GM12891 (cell line): Measurements from ENCODE around the gene CDC42BPA.

Experiments used
- DNase-seq: peaks from one replicate; pipeline ENCODE4 v3.0.0; 2011; ENCODE audit warnings: low spot score; ENCODE audit not compliant: insufficient read length
- FAIRE-seq: peaks from 2 replicates; lab custom pipeline; 2011; peaks lifted over from hg19 to GRCh38; lab: Jason Lieb, UNC
- PAX5 ChIP-seq: IDR thresholded peaks from 2 replicates; pipeline ENCODE4 v1.6.1; 2011; ENCODE audit warnings: low read length, moderate library complexity, mild to moderate bottlenecking; ENCODE audit not compliant: insufficient read depth, severe bottlenecking
- POLR2A ChIP-seq: IDR thresholded peaks from 2 replicates; pipeline ENCODE4 v1.6.1; 2011; ENCODE audit warnings: low read depth, low read length, control low read depth
- POLR2AphosphoS5 ChIP-seq: IDR thresholded peaks from 2 replicates; pipeline ENCODE4 v1.6.1; 2011; ENCODE audit warnings: low read depth, low read length, control low read depth
- POU2F2 ChIP-seq: IDR thresholded peaks from 2 replicates; pipeline ENCODE4 v1.6.1; 2011; ENCODE audit warnings: low read depth, mild to moderate bottlenecking, control low read depth, low read length, moderate library complexity
- SPI1 ChIP-seq: IDR thresholded peaks from 2 replicates; pipeline ENCODE4 v1.6.1; 2011; ENCODE audit warnings: low read depth, low read length, control low read depth
- TAF1 ChIP-seq: IDR thresholded peaks from 2 replicates; pipeline ENCODE4 v1.6.1; 2011; ENCODE audit warnings: low read depth, low read length, control low read depth

CDC42BPA gene

DNA sequence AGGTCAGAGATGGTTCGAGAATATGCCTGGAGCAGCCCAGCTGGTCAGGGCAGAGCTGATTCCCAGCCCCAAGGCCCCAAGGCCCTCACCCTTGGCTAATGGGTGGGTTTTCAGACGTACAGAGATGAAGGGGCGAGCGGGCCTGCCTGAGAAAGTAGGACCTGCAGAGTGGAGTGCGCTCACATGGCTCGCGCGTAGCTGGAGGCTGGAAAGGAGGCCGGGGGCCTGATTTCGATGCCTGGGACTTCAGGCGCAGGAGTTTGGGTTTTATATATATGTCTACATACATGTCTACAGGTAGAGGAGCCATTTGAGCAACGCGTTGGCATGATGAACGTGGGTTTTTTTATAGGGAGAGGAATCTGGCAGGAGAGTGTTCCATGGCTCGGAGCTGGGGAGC is 369.3 kb downstream of the CDC42BPA start:
- no peak for TF ChIP-seq POU2F2
- no peak for TF ChIP-seq TAF1
- FAIRE-seq: no peak
- DNase-seq: no peak

DNA sequence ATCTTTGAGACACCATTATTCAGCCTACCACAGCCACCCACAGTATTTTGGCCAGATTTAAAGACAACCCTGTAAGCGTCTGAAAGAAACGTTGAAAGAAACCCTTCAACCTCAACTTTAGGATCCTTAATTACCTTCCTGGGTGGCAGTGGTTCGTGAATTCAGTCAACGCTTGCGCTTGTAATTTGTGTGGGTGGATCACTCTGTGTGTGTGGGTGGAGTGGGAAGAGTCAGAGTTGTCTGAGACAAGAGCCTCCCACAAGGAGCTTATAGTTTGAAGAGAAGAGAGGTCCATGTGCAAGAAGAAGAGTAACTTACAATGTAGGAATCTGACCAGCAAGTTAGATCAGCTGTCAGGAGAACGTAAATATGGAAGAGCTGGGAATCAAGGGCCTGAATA is 369.8 kb downstream of the CDC42BPA start:
- TF ChIP-seq POU2F2 (no peak), TAF1 (no peak), SPI1 (no peak), PAX5 (no peak), POLR2A (no peak), POLR2AphosphoS5 (no peak)
- no peak for DNase-seq
- FAIRE-seq: no peak

GRCh38 chr1:226948051-226948450 is 370.2 kb downstream of the CDC42BPA start:
- DNase-seq (no peak), FAIRE-seq (no peak)
- TF ChIP-seq SPI1 (no peak), POLR2AphosphoS5 (no peak), TAF1 (no peak), POLR2A (no peak), POU2F2 (no peak), PAX5 (no peak)

DNA sequence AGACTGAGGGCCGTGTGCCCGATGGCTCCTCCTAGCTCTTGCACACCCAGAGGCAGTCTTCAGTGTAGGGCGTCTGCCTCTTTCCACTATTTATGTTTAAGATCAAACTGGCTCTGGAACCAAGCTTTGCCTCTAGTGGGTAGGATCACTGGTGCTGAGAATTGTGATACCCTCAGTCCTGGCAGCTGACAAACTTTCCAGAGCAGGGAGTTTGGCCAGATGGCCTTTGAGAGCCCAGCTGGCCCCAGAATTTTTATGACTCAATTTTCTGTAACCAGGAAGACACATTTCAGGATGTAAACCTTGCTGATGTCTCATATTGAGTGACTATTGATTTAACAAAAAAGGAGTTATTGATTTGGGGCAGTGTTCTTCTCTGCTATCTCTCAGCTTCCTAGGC is 371.5 kb downstream of the CDC42BPA start:
- DNase-seq (no peak), FAIRE-seq (no peak)
- TF ChIP-seq POLR2A: no peak
- TF ChIP-seq POLR2AphosphoS5: no peak

- DNase-seq (no peak), FAIRE-seq (no peak)
- no peak for TF ChIP-seq POLR2AphosphoS5
- no peak for TF ChIP-seq PAX5
- TF ChIP-seq SPI1: no peak
- TF ChIP-seq POLR2A: no peak
- no peak for TF ChIP-seq POU2F2
- TF ChIP-seq TAF1: no peak
Measured at GRCh38 chr1:226946285-226946684, 372.0 kb downstream of the CDC42BPA start.

DNA sequence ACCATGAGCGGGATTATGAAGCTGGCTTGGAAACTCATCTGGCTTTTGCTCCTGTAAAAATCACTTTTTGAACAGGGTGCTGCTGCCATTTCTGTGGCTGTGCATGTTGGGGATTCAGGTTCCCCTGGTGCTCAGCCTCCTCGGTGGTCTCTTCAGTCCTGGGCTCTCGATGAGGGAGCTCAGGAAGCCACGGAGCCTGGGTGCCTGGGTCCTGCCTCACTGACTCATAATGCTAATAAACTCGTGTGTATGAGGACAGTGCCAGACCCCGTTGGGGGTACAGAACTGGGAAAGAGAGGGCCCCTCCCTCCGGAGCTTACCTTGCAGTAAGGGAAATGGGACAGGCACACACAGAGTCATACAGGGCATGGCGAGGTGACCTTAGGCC is 372.4 kb downstream of the CDC42BPA start:
- TF ChIP-seq POLR2AphosphoS5: no peak
- TF ChIP-seq PAX5: no peak
- no peak for TF ChIP-seq SPI1
- FAIRE-seq (no peak), DNase-seq (no peak)

GRCh38 chr1:226945106-226945857 is 373.0 kb downstream of the CDC42BPA start:
- DNase-seq (no peak), FAIRE-seq (no peak)
- TF ChIP-seq POLR2AphosphoS5 (no peak), SPI1 (no peak), TAF1 (no peak), POLR2A (no peak), PAX5 (no peak), POU2F2 (no peak)

DNA sequence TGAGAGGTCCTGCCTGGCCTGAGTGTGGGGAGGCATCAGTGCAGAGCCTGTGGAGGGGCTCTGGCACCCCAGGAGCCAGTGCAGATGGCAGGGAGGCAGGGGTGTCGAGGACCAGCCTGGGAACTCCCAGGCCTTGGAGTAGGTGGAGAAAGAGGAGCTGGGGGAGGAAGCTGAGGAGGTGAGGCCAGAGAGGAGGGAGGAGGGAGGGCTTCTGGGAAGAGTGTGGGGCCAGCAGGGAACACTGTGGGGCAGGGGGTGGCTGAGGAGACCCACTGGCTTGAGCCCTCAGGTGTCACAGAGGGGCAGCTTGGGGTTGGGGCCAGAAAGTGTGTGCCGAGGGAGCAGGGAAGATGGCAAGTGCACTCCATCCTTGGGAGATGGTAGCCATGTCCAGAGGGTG is 374.4 kb downstream of the CDC42BPA start:
- TF ChIP-seq TAF1 (no peak), POLR2A (no peak), POLR2AphosphoS5 (no peak), PAX5 (no peak), SPI1 (no peak), POU2F2 (no peak)
- no peak for DNase-seq
- FAIRE-seq: no peak

GRCh38 chr1:226943156-226943555 is 375.1 kb downstream of the CDC42BPA start:
- FAIRE-seq (no peak), DNase-seq (no peak)
- no peak for TF ChIP-seq POLR2A
- TF ChIP-seq PAX5: no peak
- TF ChIP-seq POU2F2: no peak
- no peak for TF ChIP-seq POLR2AphosphoS5
- no peak for TF ChIP-seq SPI1
- no peak for TF ChIP-seq TAF1

DNA sequence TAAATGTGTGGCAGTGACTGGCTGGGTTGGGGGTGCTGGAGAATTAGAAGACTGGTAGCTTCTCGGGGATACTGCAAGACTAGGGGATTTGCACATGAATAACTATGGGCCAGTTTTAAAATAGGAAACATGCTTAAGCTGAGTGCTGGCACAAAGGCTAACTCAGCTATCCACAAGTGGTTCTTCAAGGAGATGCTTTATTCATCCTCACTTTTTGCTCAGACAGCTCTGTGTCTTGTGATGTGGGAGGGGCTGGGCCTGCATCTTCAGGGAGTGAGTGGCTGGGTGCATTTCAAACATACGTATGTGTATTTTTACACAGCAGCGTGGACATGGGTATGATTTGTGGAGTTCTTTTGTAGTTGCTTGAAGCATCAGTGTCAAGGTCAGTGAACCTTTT is 375.9 kb downstream of the CDC42BPA start:
- DNase-seq (no peak), FAIRE-seq (no peak)
- TF ChIP-seq POLR2A (no peak), POU2F2 (no peak), PAX5 (no peak), TAF1 (no peak), SPI1 (no peak), POLR2AphosphoS5 (no peak)

DNA sequence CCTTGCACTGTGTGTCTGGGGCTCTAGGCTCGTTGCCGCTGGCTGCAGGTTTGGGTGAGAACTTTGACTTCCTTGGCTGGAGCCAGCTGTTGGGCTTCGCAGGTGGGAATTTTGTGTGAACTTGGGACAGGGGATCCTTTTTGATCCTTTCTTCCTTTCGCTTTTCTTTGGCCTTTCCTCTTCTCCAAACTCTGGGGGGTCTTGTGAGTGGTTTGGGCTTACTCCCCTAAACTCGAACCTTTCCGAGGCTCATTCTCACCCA is 377.6 kb downstream of the CDC42BPA start:
- no peak for FAIRE-seq
- no peak for DNase-seq
- no peak for TF ChIP-seq PAX5
- no peak for TF ChIP-seq POU2F2
- no peak for TF ChIP-seq SPI1
- no peak for TF ChIP-seq POLR2AphosphoS5
